B cell (primary cell): Measurements from ENCODE around the gene FSHR. TPM values are rescaled to one million over a fixed set of nuclear protein-coding genes. Genes with fewer than 3 reads are reported as not detected.

Source experiments
- ATAC-seq: fragments of 200-7000 bp; cut with Tn5 transposase; one replicate; pipeline ENCODE4 v1.10.0; 2021; ENCODE audit warnings: low read depth, mild to moderate bottlenecking, moderate number of reproducible peaks, moderate library complexity
- CTCF ChIA-PET: fragments of 350-600 bp; sonication (Branson Sonifier 250); formaldehyde crosslinking; loops from one replicate; lab custom pipeline; 2021; ENCODE audit warnings: antibody characterized with exemption, inconsistent platforms; lab: Charles Lee
- POLR2A ChIA-PET: fragments of 350-600 bp; sonication (Branson Sonifier 250); formaldehyde crosslinking; loops from one replicate; lab custom pipeline; 2021; ENCODE audit warnings: antibody characterized with exemption; lab: Charles Lee
- DNase-seq: peaks from one replicate; pipeline ENCODE4 v3.0.0; 2013
- H2AFZ ChIP-seq: 2 replicates; pipeline ENCODE4 v1.6.1; 2012; ENCODE audit warnings: mild to moderate bottlenecking, low read depth, low read length; ENCODE audit not compliant: insufficient read depth, poor library complexity, severe bottlenecking
- H3K27ac ChIP-seq, 2 donors: 1 replicate in 1 of 2; 2 replicates in 1 of 2; pipeline ENCODE4 v1.5.1; 2012 to 2013; ENCODE audit warnings: low read length in 2 of 2, mild to moderate bottlenecking in 2 of 2, moderate library complexity in 1 of 2
- H3K27me3 ChIP-seq, 4 experiments: fragments of 200-600 bp in 1 of 4; sonication (generic) in 1 of 4; replicated peaks in 1 of 4; 1 replicate in 2 of 4; 2 replicates in 2 of 4; pipeline versions ENCODE4 v1.6.1 to v1.7.0; 2013 to 2016; ENCODE audit warnings: low read length in 3 of 4, mild to moderate bottlenecking in 2 of 4, mixed read lengths in 1 of 4, moderate library complexity in 1 of 4; ENCODE audit not compliant: insufficient read depth in 4 of 4, control insufficient read depth in 3 of 4; ENCODE audit errors: control extremely low read depth in 1 of 4
- H3K36me3 ChIP-seq, 2 experiments: replicated peaks in 1 of 2; 1 replicate in 1 of 2; 2 replicates in 1 of 2; pipeline versions ENCODE4 v1.6.1 to v1.7.1; 2013; ENCODE audit warnings: low read length in 1 of 2; ENCODE audit not compliant: insufficient read depth in 2 of 2, control insufficient read depth in 1 of 2; ENCODE audit errors: control extremely low read depth in 1 of 2, extremely low read depth in 1 of 2
- H3K4me1 ChIP-seq, 2 donors: fragments of 200-600 bp in 1 of 2; sonication (generic) in 1 of 2; 1 replicate in 1 of 2; 2 replicates in 1 of 2; pipeline versions ENCODE4 v1.5.1 to v1.6.1; 2013 to 2017; ENCODE audit warnings: low read length in 2 of 2; ENCODE audit not compliant: control insufficient read depth in 2 of 2, insufficient read depth in 2 of 2
- H3K4me2 ChIP-seq: replicated peaks from 2 replicates; pipeline ENCODE3; 2012; ENCODE audit warnings: mild to moderate bottlenecking, low read depth, low read length; ENCODE audit not compliant: poor library complexity, severe bottlenecking
- H3K4me3 ChIP-seq, 5 experiments: fragments of 200-600 bp in 1 of 5; sonication (generic) in 1 of 5; 1 replicate in 3 of 5; 2 replicates in 2 of 5; pipeline versions ENCODE4 v1.5.1 to v1.7.0; 2011 to 2016; ENCODE audit warnings: low read length in 4 of 5, mild to moderate bottlenecking in 4 of 5, low read depth in 2 of 5, control low read depth in 1 of 5, moderate library complexity in 1 of 5; ENCODE audit not compliant: insufficient read depth in 1 of 5; ENCODE audit errors: control extremely low read depth in 1 of 5, extremely low read depth in 1 of 5
- H3K79me2 ChIP-seq: fragments of 200-600 bp; sonication (generic); one replicate; pipeline ENCODE4 v1.6.0; 2016; ENCODE audit warnings: low read length; ENCODE audit not compliant: control insufficient read depth, insufficient read depth
- H3K9ac ChIP-seq: fragments of 200-600 bp; sonication (generic); 2 replicates; pipeline ENCODE4 v1.6.1; 2017; ENCODE audit warnings: mild to moderate bottlenecking, low read length, moderate library complexity
- H3K9me3 ChIP-seq, 3 donors: one replicate each; pipeline versions ENCODE4 v1.6.1 to v1.7.1; 2013; ENCODE audit warnings: low read length in 2 of 3; ENCODE audit not compliant: control insufficient read depth in 2 of 3, insufficient read depth in 1 of 3; ENCODE audit errors: control extremely low read depth in 1 of 3
- H4K20me1 ChIP-seq: 2 replicates; pipeline ENCODE4 v1.6.0; 2012; ENCODE audit warnings: mild to moderate bottlenecking, low read length; ENCODE audit not compliant: insufficient read depth, control insufficient read depth, poor library complexity, severe bottlenecking
- H3K27ac Mint-ChIP-seq: one replicate; pipeline ENCODE4 v1.8.0; 2021; ENCODE audit warnings: mixed read lengths
- H3K27me3 Mint-ChIP-seq: one replicate; pipeline ENCODE4 v1.8.0; 2021; ENCODE audit warnings: mixed read lengths
- H3K4me1 Mint-ChIP-seq: one replicate; pipeline ENCODE4 v1.8.0; 2021; ENCODE audit warnings: mixed read lengths
- H3K4me3 Mint-ChIP-seq: one replicate; pipeline ENCODE4 v1.8.0; 2021; ENCODE audit warnings: mixed read lengths
- H3K9me3 Mint-ChIP-seq: one replicate; pipeline ENCODE4 v1.8.0; 2022; ENCODE audit warnings: mixed read lengths; ENCODE audit not compliant: insufficient read depth
- EZH2 ChIP-seq: IDR thresholded peaks from 2 replicates; pipeline ENCODE4 v1.6.1; 2012; ENCODE audit warnings: borderline replicate concordance, low read depth, mild to moderate bottlenecking, moderate library complexity, low read length; ENCODE audit not compliant: insufficient read depth, poor library complexity, severe bottlenecking
- WGBS: methylation state at CpG from one replicate; pipeline ENCODE4 v1.1.5; 2013; ENCODE audit warnings: missing lambda C conversion rate; ENCODE audit not compliant: insufficient coverage; 5-methylcytosine and 5-hydroxymethylcytosine counted together
- intact Hi-C: fragments of 100-400 bp; cut with micrococcal nuclease; formaldehyde crosslinking; loops from one replicate; pipeline ENCODE4 v1.10.0; 2022
- polyA plus RNA-seq: library from polyadenylated mRNA; depleted of rRNA; stranded (reverse); fragments of >200 nt; gene quantifications from 2 replicates; pipeline ENCODE4 v1.2.3, GENCODE V29; 2012
- total RNA-seq, 2 donors: library from RNA; stranded (reverse); fragments of 120-200 nt in 1 of 2; gene quantifications; 1 replicate in 1 of 2; 2 replicates in 1 of 2; pipeline versions ENCODE4 v1.2.3 to v1.2.4, GENCODE V29; 2013 to 2022
- TF ChIP-seq, protein P1 (sequence below): fragments of 200-600 bp; IDR thresholded peaks from one replicate; pipeline ENCODE4 v1.8.0; 2022; ENCODE audit warnings: antibody characterized with exemption, mild to moderate bottlenecking

Gene FSHR
- total and polyA plus RNA-seq, 2 donors (not counting 1 experiment from before 2014, with no cell fraction given), result not detected

DNA sequence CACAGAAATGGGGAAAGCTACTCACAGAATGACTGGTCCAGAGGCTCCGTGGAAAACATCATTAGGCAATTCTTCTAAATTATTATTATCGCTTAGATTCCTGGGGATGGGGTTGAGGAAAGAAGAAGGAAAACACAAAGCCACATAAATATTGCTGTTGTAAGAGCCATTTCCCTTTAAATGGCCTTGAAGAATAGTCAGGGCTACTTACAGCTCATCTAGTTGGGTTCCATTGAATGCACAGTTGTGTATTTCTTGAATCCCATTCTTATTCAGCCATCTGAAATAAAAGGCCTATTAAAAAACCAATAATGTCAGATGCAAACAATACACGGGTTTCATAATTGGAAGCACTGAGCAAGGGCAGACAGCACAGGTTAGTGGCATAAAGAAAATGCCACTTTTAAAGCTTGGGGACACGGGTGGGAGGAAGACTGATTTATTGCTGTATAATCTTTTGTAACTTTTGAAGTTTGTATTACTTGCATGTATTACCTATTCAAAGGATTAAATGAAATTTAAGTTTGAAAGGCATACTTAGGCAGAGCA, 171.4 kb downstream of the FSHR start:
- no peak overlapping the region for H2AFZ ChIP-seq
- intact Hi-C loops, result no loop called here
- Mint-ChIP-seq H3K27ac (no peak overlapping the region), H3K4me3 (no peak overlapping the region), H3K27me3 (no peaks in the 10 kb centered on the region), H3K4me1 (peaks cover 7% of the 10 kb centered on the region), H3K9me3 (peaks cover 2% of the 10 kb centered on the region)
- no CpG with 5 or more reads among the region's 4 CpGs for WGBS
- H3K27ac ChIP-seq, result no peak overlapping the region
- no peak overlapping the region for H3K4me2 ChIP-seq
- no peaks in the 10 kb centered on the region for H3K27me3 ChIP-seq
- no peak for TF ChIP-seq EZH2
- TF ChIP-seq, protein P1, sequence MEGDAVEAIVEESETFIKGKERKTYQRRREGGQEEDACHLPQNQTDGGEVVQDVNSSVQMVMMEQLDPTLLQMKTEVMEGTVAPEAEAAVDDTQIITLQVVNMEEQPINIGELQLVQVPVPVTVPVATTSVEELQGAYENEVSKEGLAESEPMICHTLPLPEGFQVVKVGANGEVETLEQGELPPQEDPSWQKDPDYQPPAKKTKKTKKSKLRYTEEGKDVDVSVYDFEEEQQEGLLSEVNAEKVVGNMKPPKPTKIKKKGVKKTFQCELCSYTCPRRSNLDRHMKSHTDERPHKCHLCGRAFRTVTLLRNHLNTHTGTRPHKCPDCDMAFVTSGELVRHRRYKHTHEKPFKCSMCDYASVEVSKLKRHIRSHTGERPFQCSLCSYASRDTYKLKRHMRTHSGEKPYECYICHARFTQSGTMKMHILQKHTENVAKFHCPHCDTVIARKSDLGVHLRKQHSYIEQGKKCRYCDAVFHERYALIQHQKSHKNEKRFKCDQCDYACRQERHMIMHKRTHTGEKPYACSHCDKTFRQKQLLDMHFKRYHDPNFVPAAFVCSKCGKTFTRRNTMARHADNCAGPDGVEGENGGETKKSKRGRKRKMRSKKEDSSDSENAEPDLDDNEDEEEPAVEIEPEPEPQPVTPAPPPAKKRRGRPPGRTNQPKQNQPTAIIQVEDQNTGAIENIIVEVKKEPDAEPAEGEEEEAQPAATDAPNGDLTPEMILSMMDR, result no peak
- ChIA-PET CTCF (no interaction called here), POLR2A (no interaction called here)
- no peak for ATAC-seq
- no peaks in the 10 kb centered on the region for H3K79me2 ChIP-seq
- no peaks in the 10 kb centered on the region for H4K20me1 ChIP-seq
- no peaks in the 10 kb centered on the region for H3K4me1 ChIP-seq
- no peaks in the 10 kb centered on the region for H3K9me3 ChIP-seq
- no peak for DNase-seq
- H3K9ac ChIP-seq, result no peak overlapping the region
- H3K4me3 ChIP-seq, result no peak overlapping the region
- no peaks in the 10 kb centered on the region for H3K36me3 ChIP-seq

DNA sequence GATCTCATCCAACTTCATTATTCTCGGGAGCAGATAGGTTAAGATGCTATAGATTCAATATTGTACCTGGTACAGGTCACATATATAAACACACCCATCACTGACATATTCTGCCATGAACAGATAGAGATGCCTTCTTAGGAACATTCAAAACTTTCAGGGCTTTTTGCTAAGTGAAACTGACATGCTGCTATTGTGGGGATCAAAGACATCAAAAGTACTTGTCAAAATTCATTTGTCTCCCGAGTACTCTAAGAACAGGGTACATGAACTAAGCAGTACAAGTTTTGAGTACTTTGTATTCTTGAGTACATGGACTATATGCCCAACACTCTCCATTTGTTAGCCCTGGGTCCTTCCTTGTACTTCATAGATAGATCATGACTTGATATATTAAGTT, 173.5 kb downstream of the FSHR start:
- H3K79me2 ChIP-seq, result no peaks in the 10 kb centered on the region
- CTCF ChIA-PET, result no interaction called here
- DNase-seq (no peak), ATAC-seq (no peak)
- H4K20me1 ChIP-seq, result no peaks in the 10 kb centered on the region
- Mint-ChIP-seq H3K27me3 (no peaks in the 10 kb centered on the region), H3K27ac (no peak overlapping the region), H3K9me3 (no peaks in the 10 kb centered on the region), H3K4me3 (no peak overlapping the region), H3K4me1 (peaks cover 5% of the 10 kb centered on the region)
- no peak for TF ChIP-seq EZH2
- TF ChIP-seq, protein P1, result no peak
- H3K4me1 ChIP-seq, result no peaks in the 10 kb centered on the region
- H2AFZ ChIP-seq, result no peak overlapping the region
- no peaks in the 10 kb centered on the region for H3K36me3 ChIP-seq
- no peak overlapping the region for H3K4me3 ChIP-seq
- no peaks in the 10 kb centered on the region for H3K9me3 ChIP-seq
- no CpG with 5 or more reads among the region's 2 CpGs for WGBS
- no peak overlapping the region for H3K27ac ChIP-seq
- POLR2A ChIA-PET, result no interaction called here
- intact Hi-C loops, result no loop called here
- no peak overlapping the region for H3K4me2 ChIP-seq
- no peaks in the 10 kb centered on the region for H3K27me3 ChIP-seq
- H3K9ac ChIP-seq, result no peak overlapping the region
